Suprapubic skin (tissue), 3 donors: Measurements from ENCODE around the gene WWC1.

ENCODE experiments used
- CTCF ChIP-seq, 2 donors: fragments of 200-600 bp in 1 of 2; fragments of 450-650 bp in 1 of 2; sonication (generic) in 1 of 2; IDR thresholded peaks; one replicate each; pipeline ENCODE4 v1.5.1; 2016 to 2019; ENCODE audit warnings: antibody characterized with exemption in 2 of 2, mild to moderate bottlenecking in 1 of 2, moderate library complexity in 1 of 2
- EP300 ChIP-seq: sonication (generic); formaldehyde crosslinking; IDR thresholded peaks from one replicate; pipeline ENCODE4 v1.6.1; 2017; ENCODE audit warnings: antibody characterized with exemption
- POLR2A ChIP-seq, 2 donors: fragments of 450-650 bp; IDR thresholded peaks; one replicate each; pipeline ENCODE4 v1.6.1; 2017; ENCODE audit warnings: antibody characterized with exemption in 2 of 2, mild to moderate bottlenecking in 2 of 2, moderate library complexity in 2 of 2

GRCh38 chr5:168313596-168314204 is 22.3 kb downstream of the WWC1 start:
- no peak for TF ChIP-seq CTCF (IDR thresholded peaks at IDR 0.05)
- TF ChIP-seq POLR2A (IDR thresholded peaks at IDR 0.05): no peak
- no peak for TF ChIP-seq EP300
